HCT116 (cell line): Measurements from ENCODE around the gene ERCC4. TPM values are rescaled to one million over a fixed set of nuclear protein-coding genes. Genes with fewer than 3 reads are reported as not detected.

Source experiments
- ATAC-seq: fragments of 200-7000 bp; cut with Tn5 transposase; 2 replicates; pipeline ENCODE4 v1.9.1; 2020; ENCODE audit warnings: mild to moderate bottlenecking, moderate library complexity
- BruUV-seq: library from RNA; stranded (reverse); fragments of 400-500 nt; replicated peaks from 2 replicates; lab custom pipeline; 2021; lab: Mats Ljungman, UMichigan
- CTCF ChIA-PET: fragments of 300-600 bp; sonication (Branson Sonifier 250); formaldehyde crosslinking; loops from one replicate; lab custom pipeline; 2021; ENCODE audit warnings: antibody characterized with exemption; lab: Charles Lee
- POLR2A ChIA-PET: fragments of 300-600, 350-600 bp; sonication (Branson Sonifier 250); formaldehyde crosslinking; loops from one replicate; lab custom pipeline; 2021; ENCODE audit warnings: antibody characterized with exemption; lab: Charles Lee
- RAD21 ChIA-PET, 2 experiments: fragments of 300-600 bp; sonication (Branson Sonifier 250); formaldehyde crosslinking; loops; one replicate each; lab custom pipeline; 2023; ENCODE audit warnings: low total read pairs in 2 of 2; ENCODE audit not compliant: uncharacterized antibody in 2 of 2, unreplicated experiment in 2 of 2, low non-redundant PET in 1 of 2; lab: Charles Lee
- DNase-seq: peaks from one replicate; pipeline ENCODE4 v3.0.0-alpha.2; 2010; ENCODE audit warnings: low read depth, low spot score
- H2AFZ ChIP-seq: fragments of 200-600 bp; shearing (Covaris generic), sonication (generic); 2 replicates; pipeline ENCODE4 v1.6.1; 2017; ENCODE audit warnings: low read depth, mixed run types, mixed read lengths, antibody characterized with exemption, low read length; ENCODE audit not compliant: poor library complexity, severe bottlenecking
- H3K27ac ChIP-seq: 2 replicates; pipeline ENCODE4 v1.5.1; 2012; ENCODE audit warnings: low read depth, low read length
- H3K27me3 ChIP-seq: fragments of 200-600 bp; sonication (generic); 2 replicates; pipeline ENCODE4 v1.6.1; 2016; ENCODE audit warnings: mixed run types, low read length, mixed read lengths; ENCODE audit not compliant: insufficient read depth
- H3K36me3 ChIP-seq, 2 experiments: fragments of 200-500 bp in 1 of 2; fragments of 200-600 bp in 1 of 2; sonication (Bioruptor generic) in 1 of 2; sonication (generic) in 1 of 2; 2 replicates each; pipeline versions ENCODE4 v1.5.1 to v1.6.1; 2014 to 2016; ENCODE audit warnings: low read length in 2 of 2, inconsistent platforms in 1 of 2, mixed read lengths in 1 of 2, mixed run types in 1 of 2; ENCODE audit not compliant: insufficient read depth in 2 of 2, control insufficient read depth in 1 of 2
- H3K4me1 ChIP-seq, 2 experiments: fragments of 200-600 bp in 1 of 2; sonication (generic) in 1 of 2; 2 replicates each; pipeline versions ENCODE4 v1.5.1 to v1.6.1; 2012 to 2017; ENCODE audit warnings: low read length in 2 of 2, inconsistent platforms in 1 of 2, mild to moderate bottlenecking in 1 of 2, mixed read lengths in 1 of 2, mixed run types in 1 of 2, moderate library complexity in 1 of 2; ENCODE audit not compliant: insufficient read depth in 2 of 2, control insufficient read depth in 1 of 2
- H3K4me2 ChIP-seq: fragments of 200-600 bp; sonication (generic); 2 replicates; pipeline ENCODE4 v1.6.1; 2017; ENCODE audit warnings: mixed run types, low read length, mixed read lengths
- H3K4me3 ChIP-seq, 2 experiments: fragments of 200-600 bp in 1 of 2; sonication (generic) in 1 of 2; replicated peaks in 1 of 2; 2 replicates each; pipeline ENCODE4 v1.5.1; 2011 to 2016; ENCODE audit warnings: low read length in 2 of 2, control low read depth in 1 of 2, low read depth in 1 of 2, mild to moderate bottlenecking in 1 of 2, mixed read lengths in 1 of 2, mixed run types in 1 of 2
- H3K79me2 ChIP-seq: fragments of 200-600 bp; sonication (generic); 2 replicates; pipeline ENCODE4 v1.6.1; 2017; ENCODE audit warnings: mild to moderate bottlenecking, mixed run types, low read length, moderate library complexity, mixed read lengths; ENCODE audit not compliant: insufficient read depth
- H3K9ac ChIP-seq: fragments of 200-600 bp; sonication (generic); 2 replicates; pipeline ENCODE4 v1.6.1; 2016; ENCODE audit warnings: low read length, mixed read lengths
- H3K9me2 ChIP-seq: fragments of 200-600 bp; sonication (generic), shearing (Covaris generic); 2 replicates; pipeline ENCODE4 v1.6.1; 2017; ENCODE audit warnings: mixed run types, mild to moderate bottlenecking, moderate library complexity; ENCODE audit not compliant: insufficient read depth
- H3K9me3 ChIP-seq, 2 experiments: fragments of 200-500 bp in 1 of 2; fragments of 200-600 bp in 1 of 2; sonication (Bioruptor generic) in 1 of 2; sonication (generic) in 1 of 2; 2 replicates each; pipeline ENCODE4 v1.6.1; 2014 to 2017; ENCODE audit warnings: low read length in 2 of 2, mixed read lengths in 2 of 2, inconsistent platforms in 1 of 2, low read depth in 1 of 2, mild to moderate bottlenecking in 1 of 2, mixed run types in 1 of 2, moderate library complexity in 1 of 2; ENCODE audit not compliant: control insufficient read depth in 1 of 2, insufficient read depth in 1 of 2
- H4K20me1 ChIP-seq: fragments of 200-600 bp; sonication (generic), shearing (Covaris generic); 2 replicates; pipeline ENCODE4 v1.6.1; 2017; ENCODE audit warnings: mixed run types, mild to moderate bottlenecking, moderate library complexity; ENCODE audit not compliant: insufficient read depth
- CEBPB ChIP-seq: IDR thresholded peaks from 2 replicates; pipeline ENCODE4 v1.6.1; 2012; ENCODE audit warnings: low read depth
- ELF1 ChIP-seq: IDR thresholded peaks from 2 replicates; pipeline ENCODE4 v1.6.1; 2012; ENCODE audit warnings: low read depth, borderline replicate concordance
- RAD21 ChIP-seq: IDR thresholded peaks from 2 replicates; pipeline ENCODE4 v1.6.1; 2012; ENCODE audit warnings: low read depth, mild to moderate bottlenecking
- REST ChIP-seq: IDR thresholded peaks from 2 replicates; pipeline ENCODE4 v1.6.1; 2012; ENCODE audit warnings: low read depth
- intact Hi-C: fragments of 100-400 bp; cut with micrococcal nuclease; formaldehyde crosslinking; loops from 2 replicates; pipeline ENCODE4 v1.10.0; 2022
- total RNA-seq: library from RNA; stranded (reverse); gene quantifications from one replicate; pipeline ENCODE4 v1.2.1, GENCODE V29; 2021; ENCODE audit not compliant: unreplicated experiment
- TF ChIP-seq, protein P1 (sequence below): IDR thresholded peaks from 2 replicates; pipeline ENCODE4 v1.6.1; 2011; ENCODE audit warnings: mild to moderate bottlenecking, low read length, moderate library complexity; ENCODE audit not compliant: insufficient replicate concordance; ENCODE audit errors: extremely low read depth
- TF ChIP-seq, protein P2 (sequence below), 3 experiments: fragments of 200-600 bp in 1 of 3; sonication (generic) in 1 of 3; IDR thresholded peaks in 2 of 3; conservative IDR thresholded peaks in 1 of 3; 2 replicates each; pipeline ENCODE4 v1.5.1; 2012 to 2017; ENCODE audit warnings: low read depth in 2 of 3, low read length in 2 of 3, antibody characterized with exemption in 1 of 3, borderline replicate concordance in 1 of 3, control low read depth in 1 of 3, mild to moderate bottlenecking in 1 of 3, mixed read lengths in 1 of 3, mixed run types in 1 of 3, moderate library complexity in 1 of 3; ENCODE audit not compliant: insufficient read depth in 1 of 3

The ERCC4 gene
- total RNA-seq, 1 experiment from 2014 or later: 10.4 TPM

DNA sequence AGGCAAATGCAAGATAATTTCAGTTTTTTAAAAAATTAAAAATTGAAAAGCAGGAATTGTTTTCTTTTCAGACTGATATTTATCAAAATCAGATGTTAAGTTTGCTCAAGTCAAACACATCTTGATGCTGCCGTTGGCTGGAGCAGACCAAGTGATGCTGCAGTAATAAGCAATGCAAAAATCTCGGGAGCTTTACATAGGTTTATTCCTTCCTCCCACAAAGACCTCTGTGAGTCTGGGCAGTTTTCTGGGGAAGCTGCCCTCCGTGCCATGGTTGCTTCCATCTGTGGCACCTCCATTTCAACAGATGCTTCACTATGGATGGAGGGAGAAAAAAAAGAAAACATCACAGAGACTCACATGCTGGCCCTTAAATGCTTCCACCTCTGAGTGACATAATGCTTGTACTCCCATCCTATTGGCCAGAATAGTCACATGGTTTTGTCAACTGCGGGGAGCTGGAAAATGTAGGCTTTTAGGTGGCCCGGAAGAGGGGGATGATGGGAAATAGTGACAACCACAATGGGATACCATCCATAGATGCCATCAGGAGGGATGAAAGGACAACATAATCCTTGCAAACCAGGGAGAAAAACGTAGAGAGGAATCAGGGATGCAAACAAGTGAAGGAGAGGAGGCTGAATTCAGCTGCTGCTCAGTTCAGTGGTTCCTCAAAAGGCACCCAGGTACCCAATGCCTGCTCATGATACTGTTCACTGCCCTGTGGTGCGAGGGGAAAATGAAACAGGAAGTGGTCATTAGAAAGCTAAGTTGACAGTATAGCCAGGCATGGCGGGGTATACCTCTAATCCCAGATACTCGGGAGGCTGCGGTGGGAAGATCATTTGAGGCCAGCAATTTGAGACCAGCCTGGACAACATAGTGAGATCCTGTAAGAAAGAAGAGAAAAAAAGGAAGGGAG is 13.5 kb upstream of the ERCC4 start:
- H3K9ac ChIP-seq: no peak overlapping the region
- no peaks in the 10 kb centered on the region for H3K9me2 ChIP-seq
- BruUV-seq: no TSS peak
- RAD21 ChIA-PET: interaction anchor here in 1 of 2 experiments (0.6 kb wide), 1 partner anchor 671 kb away, joined by 3 read pairs; no protein-coding TSS in a partner anchor
- H3K79me2 ChIP-seq: no peaks in the 10 kb centered on the region
- no peak overlapping the region for H3K27ac ChIP-seq
- POLR2A ChIA-PET: no interaction called here
- CTCF ChIA-PET: interaction anchor here (3.4 kb wide), 1 partner anchor 13 kb away, joined by 18 read pairs; the partner anchor contains the start of gene ERCC4
- ATAC-seq (0 out of 2 replicates have a peak, but pooled peaks have one; percentile 20), DNase-seq (no peak)
- H4K20me1 ChIP-seq: no peaks in the 10 kb centered on the region
- no peak overlapping the region for H3K4me3 ChIP-seq
- no peak overlapping the region for H3K4me2 ChIP-seq
- TF ChIP-seq, protein P1, sequence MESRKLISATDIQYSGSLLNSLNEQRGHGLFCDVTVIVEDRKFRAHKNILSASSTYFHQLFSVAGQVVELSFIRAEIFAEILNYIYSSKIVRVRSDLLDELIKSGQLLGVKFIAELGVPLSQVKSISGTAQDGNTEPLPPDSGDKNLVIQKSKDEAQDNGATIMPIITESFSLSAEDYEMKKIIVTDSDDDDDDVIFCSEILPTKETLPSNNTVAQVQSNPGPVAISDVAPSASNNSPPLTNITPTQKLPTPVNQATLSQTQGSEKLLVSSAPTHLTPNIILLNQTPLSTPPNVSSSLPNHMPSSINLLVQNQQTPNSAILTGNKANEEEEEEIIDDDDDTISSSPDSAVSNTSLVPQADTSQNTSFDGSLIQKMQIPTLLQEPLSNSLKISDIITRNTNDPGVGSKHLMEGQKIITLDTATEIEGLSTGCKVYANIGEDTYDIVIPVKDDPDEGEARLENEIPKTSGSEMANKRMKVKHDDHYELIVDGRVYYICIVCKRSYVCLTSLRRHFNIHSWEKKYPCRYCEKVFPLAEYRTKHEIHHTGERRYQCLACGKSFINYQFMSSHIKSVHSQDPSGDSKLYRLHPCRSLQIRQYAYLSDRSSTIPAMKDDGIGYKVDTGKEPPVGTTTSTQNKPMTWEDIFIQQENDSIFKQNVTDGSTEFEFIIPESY: no peak
- TF ChIP-seq CEBPB (no peak), REST (no peak), RAD21 (no peak), ELF1 (no peak)
- TF ChIP-seq, protein P2, sequence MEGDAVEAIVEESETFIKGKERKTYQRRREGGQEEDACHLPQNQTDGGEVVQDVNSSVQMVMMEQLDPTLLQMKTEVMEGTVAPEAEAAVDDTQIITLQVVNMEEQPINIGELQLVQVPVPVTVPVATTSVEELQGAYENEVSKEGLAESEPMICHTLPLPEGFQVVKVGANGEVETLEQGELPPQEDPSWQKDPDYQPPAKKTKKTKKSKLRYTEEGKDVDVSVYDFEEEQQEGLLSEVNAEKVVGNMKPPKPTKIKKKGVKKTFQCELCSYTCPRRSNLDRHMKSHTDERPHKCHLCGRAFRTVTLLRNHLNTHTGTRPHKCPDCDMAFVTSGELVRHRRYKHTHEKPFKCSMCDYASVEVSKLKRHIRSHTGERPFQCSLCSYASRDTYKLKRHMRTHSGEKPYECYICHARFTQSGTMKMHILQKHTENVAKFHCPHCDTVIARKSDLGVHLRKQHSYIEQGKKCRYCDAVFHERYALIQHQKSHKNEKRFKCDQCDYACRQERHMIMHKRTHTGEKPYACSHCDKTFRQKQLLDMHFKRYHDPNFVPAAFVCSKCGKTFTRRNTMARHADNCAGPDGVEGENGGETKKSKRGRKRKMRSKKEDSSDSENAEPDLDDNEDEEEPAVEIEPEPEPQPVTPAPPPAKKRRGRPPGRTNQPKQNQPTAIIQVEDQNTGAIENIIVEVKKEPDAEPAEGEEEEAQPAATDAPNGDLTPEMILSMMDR (IDR thresholded peaks at IDR 0.05 in 2 of 3, conservative IDR thresholded peaks at IDR 0.05 in 1 of 3; ENCODE audit: borderline replicate concordance in 1 of 3, insufficient read depth in 1 of 3, low read depth in 2 of 3, low read length in 2 of 3): no peak
- H2AFZ ChIP-seq: no peak overlapping the region
- no peaks in the 10 kb centered on the region for H3K9me3 ChIP-seq
- intact Hi-C loops: no loop called here
- no peaks in the 10 kb centered on the region for H3K36me3 ChIP-seq
- no peaks in the 10 kb centered on the region for H3K27me3 ChIP-seq
- no peaks in the 10 kb centered on the region for H3K4me1 ChIP-seq
